ENCODE results near the gene LRMDA. TPM values are rescaled to one million over a fixed set of nuclear protein-coding genes. Genes with fewer than 3 reads are reported as not detected.

Gene LRMDA
- total RNA-seq, 4 donors from 2014 or later: 12.0 to 15.9 (median 13.9) TPM

GRCh38 chr10:76354921-76355320 lies 923.5 kb downstream of the LRMDA start:
- DNase-seq (ENCODE audit: low spot score) (no peak), ATAC-seq (ENCODE audit: low FRiP score) (no peak)
- TF ChIP-seq, protein P1, sequence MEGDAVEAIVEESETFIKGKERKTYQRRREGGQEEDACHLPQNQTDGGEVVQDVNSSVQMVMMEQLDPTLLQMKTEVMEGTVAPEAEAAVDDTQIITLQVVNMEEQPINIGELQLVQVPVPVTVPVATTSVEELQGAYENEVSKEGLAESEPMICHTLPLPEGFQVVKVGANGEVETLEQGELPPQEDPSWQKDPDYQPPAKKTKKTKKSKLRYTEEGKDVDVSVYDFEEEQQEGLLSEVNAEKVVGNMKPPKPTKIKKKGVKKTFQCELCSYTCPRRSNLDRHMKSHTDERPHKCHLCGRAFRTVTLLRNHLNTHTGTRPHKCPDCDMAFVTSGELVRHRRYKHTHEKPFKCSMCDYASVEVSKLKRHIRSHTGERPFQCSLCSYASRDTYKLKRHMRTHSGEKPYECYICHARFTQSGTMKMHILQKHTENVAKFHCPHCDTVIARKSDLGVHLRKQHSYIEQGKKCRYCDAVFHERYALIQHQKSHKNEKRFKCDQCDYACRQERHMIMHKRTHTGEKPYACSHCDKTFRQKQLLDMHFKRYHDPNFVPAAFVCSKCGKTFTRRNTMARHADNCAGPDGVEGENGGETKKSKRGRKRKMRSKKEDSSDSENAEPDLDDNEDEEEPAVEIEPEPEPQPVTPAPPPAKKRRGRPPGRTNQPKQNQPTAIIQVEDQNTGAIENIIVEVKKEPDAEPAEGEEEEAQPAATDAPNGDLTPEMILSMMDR (IDR thresholded peaks at IDR 0.05): no peak

DNA sequence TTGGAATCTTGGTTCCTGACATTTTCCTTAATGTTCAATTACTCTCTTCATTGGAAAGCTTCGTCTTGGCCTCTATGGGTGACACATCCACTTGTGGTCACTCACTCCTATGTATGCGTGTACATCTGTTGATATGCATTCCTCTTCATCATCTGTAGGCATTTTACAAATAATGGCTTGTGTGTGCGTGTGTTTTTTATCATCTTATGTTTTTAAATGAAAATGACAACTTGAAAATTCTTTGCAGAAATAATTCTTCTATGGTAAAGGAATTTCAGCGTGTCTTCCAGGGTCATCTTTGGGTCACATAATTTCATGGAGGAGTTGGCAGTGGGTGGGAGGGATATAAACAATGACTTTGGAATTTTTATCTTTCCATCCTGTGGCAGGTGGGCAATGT lies 925.1 kb downstream of the LRMDA start:
- DNase-seq (ENCODE audit: low spot score) (no peak), ATAC-seq (ENCODE audit: low FRiP score) (no peak)
- TF ChIP-seq, protein P1 (IDR thresholded peaks at IDR 0.05): no peak

- DNase-seq (ENCODE audit: low spot score): no peak
- no peak for ATAC-seq (ENCODE audit: low FRiP score)
- TF ChIP-seq, protein P1 (IDR thresholded peaks at IDR 0.05): no peak
Observed at GRCh38 chr10:76357726-76358415, 926.4 kb downstream of the LRMDA start.

DNA sequence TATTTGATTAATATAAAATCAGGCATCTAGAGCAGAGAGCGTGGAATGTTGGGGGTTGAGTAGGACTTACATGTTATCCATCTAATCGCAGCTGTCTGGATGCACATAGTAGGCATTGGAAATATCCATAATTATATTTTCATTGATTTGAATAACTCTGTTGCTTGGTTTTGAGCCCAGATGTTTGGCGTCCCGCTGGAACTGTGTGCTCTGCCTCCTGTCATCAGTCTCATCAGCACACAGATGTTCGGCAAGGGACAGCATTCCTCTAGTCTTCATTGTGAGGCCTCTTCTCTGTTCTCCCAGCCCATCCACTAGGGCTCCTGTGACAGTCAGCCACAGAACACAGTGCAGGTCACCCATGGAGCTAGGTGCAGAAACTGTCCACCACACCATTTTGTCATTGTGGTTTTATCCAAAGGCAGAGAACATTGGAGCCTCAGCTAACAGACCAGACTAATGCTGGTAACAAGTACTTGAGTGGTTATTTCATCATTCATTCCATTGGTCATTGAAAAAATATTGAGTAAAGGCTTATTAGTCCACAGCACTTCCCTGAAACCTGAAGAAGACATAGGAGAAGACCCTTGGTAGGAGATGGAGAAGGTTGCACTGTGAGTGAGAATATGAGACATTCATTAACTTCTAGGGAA lies 927.4 kb downstream of the LRMDA start:
- no peak for ATAC-seq (ENCODE audit: low FRiP score)
- DNase-seq (ENCODE audit: low spot score): no peak
- TF ChIP-seq, protein P1 (IDR thresholded peaks at IDR 0.05): no peak

DNA sequence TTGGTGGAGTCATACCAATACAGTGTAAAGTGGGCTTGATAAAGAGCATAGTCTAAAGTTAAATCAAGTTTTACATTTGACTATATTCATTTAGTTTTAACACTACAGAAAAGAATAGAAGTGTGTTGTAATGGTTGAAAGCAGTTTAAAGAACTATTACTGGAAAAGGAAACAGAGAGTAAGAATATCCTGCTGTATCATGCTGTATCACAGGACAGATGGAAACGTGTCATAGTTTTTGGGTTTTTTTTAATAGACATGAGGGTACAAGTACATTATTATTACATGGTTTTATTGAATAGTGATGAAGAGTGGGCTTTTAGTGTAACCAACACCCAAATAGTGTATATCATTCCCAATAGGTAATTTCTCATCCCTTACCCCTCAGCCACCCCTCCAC lies 944.3 kb downstream of the LRMDA start:
- DNase-seq (ENCODE audit: low spot score): no peak
- TF ChIP-seq, protein P1 (IDR thresholded peaks at IDR 0.05): no peak
- ATAC-seq (ENCODE audit: low FRiP score): no peak

DNA sequence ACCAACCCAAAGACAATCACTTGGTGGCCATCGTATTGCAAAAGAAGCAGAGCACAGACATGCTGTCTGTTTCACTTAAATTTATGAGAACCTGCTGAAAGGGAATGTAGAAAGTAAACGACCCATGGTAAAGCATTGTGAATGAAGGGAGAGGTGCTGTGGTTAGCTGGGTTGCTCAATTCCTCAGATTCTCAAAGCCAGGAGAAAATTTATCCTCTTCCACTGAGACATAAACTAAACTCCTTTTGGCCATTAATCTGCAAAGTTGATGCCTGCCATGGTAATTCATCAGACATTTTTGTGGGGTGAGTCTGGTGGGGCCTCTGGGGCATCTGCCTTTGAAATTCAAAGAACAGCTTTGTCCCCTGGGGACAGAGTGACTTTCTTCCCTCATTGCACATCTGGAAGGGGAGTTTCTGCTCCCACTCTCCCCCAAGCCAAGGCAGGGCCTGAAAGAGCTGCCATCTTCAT lies 951.0 kb downstream of the LRMDA start:
- DNase-seq (ENCODE audit: low spot score) (no peak), ATAC-seq (ENCODE audit: low FRiP score) (no peak)
- TF ChIP-seq, protein P1 (IDR thresholded peaks at IDR 0.05): no peak

All from omental fat pad (tissue), 4 donors.